ENCODE data around the gene NELL1.

Gene NELL1

DNA sequence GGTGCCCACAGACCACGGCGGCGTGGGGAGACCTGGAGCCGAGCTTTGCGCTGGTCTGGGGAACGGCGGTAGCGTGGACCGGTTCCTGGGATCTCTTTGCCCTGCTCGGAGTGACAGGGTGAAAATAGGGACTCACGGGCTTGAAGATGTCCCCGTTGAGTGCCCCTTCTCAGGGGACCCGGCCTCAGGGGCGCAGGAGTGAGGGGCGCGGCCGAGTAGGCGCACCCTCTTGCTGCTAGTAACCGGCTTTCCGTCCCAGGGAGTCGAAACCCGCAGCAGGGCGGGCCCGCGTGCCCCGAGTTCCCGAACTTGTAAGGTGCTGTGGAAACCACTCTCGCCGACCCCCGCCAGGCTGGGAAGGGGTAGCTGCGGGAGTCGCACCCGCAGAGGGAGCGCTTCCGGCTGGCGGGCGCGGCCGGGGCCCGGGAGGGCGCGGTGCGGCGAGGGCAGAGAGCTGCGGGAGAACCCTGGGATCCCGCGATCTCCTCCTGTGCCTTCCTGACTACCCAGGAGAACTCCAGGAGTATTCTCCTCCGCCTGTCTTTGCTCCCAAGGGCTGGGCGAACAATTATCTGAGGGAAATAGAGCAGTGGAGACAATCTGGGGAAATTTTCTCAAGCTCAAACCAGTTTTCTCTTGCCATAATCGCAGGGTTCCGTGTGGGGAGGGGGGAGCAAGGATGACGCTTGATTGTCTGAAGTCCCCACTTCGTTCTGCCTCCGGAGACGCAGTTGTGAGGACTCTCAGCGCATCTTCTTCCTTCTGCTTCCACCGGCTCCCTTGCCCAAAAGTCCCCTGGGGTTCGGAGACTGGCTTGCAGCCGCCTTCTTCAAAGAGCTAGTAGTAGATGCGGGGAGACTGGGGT is 666 bp downstream of the NELL1 start:
- DNase-seq, result no peak

DNA sequence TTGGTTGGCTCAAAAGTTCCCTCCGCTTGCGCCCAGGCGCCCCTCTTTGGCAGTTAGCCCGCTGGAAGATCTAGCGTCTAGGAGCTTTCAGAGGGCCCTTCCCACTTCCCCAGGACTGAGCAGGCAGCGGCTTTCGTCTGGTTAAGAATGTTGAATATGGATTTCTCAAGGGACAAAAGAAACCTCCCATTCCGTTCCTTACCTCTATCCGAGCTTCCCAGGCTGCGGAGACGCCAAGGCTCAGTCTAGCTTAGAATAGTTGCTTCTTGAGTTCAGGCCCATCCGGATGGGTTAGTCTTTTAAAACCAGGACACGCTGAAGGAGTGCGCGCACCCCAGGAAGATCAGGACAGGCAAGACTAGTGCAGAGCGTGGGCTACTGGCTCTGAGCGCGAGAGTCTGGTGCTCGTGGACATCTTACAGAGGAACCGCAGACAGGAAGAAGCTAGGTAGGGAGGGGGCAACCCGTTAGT is 1.6 kb downstream of the NELL1 start:
- DNase-seq, result no peak

DNA sequence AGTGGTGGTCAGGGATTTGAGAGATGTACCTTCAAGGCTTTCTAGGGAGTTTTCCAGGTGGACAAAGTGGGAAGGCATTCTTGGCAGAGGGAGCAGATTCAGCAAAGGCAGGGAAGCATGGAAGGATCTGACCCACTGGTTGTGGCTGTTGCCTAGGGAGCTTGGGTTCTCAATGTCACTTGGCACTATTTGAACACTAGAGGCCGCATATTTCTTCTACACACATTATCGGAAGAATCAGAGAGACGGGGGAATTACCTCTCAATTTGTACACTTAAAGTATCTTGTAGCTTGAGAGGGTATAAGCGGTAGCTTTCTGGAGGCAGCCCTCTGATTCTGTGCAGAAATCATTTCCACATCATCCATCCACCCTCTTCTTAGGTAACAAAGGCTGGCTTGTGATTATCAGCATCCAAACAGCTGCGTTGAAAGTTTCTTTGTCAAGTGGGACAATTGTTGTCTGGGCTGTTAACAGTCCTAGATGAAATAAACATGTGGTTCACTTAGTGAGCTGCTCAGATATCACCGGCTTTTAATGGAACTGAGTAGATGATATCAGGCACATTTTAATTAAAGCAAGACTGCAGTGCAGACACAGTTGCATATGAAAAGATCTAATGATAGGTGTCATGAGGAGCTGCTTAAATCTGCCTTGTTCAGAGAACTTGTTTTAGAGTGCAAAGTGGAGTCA is 2.6 kb downstream of the NELL1 start:
- DNase-seq, result no peak

DNA sequence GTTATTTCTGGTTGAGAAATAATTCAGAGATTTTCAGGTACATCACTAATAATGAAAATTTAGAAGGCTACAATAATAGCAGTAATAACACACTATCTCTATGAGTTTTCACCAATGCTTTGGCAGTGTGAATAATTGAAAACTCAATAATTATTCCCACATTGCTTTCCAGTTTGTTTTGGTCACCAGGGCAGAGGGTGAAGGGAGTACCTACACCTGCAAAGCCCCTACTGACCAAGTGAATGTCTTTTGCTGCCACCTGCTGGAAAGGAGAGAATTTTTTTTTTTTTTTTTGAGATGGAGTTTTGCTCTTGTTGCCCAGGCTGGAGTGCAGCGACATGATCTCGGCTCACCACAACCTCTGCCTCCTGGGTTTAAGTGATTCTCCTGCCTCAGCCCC is 3.2 kb downstream of the NELL1 start:
- DNase-seq, result no peak

DNA sequence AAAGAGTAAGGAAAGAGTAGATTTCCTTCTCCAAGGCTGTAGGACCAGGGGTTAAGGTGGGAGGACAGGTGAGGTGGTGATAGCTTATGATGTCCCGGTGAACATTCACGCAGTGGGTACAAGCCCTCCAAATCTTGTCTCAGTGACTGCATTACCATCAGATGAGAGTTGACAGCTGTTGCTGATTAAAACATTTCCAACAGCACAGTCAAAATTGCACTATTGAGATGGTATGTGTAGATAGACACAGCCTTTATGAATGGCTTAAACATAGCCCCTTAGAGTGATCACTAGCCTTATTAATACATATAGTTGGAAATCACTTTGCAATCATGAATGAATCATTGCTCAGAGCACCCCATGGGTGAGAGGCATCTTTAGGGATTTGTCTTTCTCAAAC is 7.3 kb downstream of the NELL1 start:
- DNase-seq, result no peak

DNA sequence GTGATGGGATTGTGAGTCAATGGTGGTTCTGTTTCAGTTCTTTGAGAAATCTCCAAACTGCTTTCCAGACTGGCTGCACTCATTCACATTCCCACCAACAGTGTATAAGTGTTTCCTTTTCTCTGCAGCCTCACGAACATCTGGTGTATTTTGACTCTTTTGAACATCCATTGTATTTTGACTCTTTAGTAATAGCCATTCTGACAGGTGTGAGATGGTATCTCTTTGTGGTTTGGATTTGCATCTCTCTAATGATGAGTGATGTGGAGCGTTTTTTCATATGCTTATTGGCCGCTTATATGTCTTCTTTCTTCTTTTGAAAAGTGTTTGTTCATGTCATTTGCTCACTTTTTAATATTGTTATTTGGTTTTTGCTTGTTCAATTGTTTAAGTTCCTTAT is 19.4 kb downstream of the NELL1 start:
- no peak for DNase-seq

DNA sequence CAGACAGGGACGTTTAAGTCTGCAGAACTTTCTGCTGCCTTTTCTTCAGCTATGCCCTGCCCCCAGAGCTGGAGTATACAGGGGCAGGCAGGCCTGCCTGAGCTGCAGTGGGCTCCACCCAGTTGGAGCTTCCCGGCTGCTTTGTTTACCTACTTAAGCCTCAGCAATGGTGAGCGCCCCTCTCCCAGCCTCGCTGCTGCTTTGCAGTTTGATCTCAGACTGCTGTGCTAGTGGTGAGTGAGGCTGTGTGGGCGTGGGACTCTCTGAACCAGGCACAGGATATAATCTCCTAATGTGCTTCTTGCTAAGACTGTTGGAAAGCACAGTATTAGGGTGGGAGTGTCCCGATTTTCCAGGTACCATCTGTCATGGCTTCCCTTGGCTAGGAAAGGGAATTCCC is 38.5 kb downstream of the NELL1 start:
- DNase-seq, result no peak

DNA sequence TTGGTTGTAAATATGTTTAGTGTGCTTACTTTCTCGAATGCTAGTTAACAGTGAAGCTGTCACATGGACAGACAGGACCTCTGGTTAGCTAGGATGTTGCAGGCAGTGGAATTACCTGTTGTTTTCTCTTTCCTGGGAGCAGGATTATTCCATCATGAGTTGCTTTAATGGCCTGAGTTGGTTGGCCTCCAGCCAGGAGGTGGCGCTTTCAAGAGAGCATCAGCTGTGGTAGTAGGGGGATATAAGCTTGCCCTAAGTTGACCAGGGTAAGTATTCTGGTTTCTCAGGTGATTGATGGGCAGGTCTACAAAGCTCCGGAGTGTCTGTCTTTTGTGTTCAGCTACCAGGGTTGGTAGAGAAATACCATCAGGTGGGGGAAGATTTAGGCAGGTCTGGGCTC is 43.5 kb downstream of the NELL1 start:
- no peak for DNase-seq

DNA sequence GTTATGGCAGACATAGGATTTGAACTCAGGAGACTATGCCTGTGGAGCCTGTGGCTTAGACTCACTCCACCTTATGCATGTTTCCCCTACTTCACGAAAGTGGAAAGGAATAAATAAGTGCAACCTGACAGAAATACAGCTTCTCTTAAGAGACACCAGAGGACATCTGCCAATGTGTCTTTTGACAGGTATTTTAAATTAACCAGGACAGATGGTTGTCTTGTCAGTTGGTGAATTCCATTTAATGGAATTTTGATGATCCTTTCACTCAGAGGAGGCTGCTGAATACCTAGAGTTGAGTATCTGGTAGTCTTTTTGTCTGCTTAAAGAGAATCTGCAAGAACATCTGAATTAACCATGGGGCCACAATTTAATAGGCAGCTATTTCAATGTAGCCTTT is 46.1 kb downstream of the NELL1 start:
- no peak for DNase-seq

DNA sequence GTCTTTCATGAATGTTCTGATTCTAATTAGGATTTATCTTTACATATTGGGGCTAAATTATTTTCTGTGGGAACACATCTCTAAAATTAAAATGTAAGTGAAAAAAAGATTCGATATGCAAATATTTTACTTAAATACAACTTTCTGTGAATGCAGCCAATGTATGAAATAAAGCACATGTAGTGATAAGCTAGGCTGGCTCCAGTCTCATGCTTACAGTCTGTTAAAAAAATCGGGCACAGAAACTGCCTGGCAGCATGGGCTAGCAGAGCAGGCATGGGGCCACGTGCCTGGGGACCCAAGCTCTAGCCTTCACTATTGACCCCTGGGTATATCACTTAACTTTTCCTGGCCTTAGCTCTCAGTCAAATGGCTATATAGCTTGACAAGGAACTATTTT is 46.5 kb downstream of the NELL1 start:
- no peak for DNase-seq

DNA sequence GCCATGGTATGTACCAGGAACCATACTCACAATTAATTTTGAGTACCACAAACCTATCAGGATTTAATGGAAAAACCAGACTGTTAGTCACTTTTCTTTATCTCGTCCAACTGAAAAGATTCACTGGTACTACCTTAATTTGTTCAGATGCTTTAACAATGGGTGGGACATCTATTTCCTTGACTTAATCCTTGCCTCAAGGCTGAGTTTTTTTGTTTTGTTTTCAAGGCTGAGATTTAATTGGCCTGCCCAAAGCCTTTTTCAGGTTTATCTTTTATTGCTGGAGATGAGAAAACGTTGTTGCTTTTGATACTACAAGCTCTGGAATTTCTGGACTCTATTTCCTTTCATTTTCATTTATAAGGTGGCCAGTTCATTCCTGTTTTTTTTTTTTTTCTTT is 50.4 kb downstream of the NELL1 start:
- no peak for DNase-seq

DNA sequence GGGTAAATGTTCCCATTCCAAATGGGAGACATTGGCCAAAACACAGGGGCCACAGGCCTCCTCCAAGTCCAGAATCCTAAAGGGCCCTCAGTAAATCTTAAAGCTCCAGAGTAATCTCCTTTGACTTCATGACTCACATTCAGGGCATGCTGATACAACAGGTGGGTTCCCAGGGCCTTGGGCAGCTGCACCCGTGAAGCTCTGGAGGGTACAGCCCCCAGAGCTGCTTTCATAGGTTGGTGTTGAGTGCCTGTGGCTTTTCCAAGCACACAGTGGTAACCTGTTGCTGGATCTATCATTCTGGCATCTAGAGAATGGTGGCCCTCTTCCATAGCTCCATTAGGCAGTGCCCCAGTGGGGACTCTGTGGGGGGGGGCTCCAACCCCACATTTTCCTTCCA is 54.0 kb downstream of the NELL1 start:
- DNase-seq, result no peak

DNA sequence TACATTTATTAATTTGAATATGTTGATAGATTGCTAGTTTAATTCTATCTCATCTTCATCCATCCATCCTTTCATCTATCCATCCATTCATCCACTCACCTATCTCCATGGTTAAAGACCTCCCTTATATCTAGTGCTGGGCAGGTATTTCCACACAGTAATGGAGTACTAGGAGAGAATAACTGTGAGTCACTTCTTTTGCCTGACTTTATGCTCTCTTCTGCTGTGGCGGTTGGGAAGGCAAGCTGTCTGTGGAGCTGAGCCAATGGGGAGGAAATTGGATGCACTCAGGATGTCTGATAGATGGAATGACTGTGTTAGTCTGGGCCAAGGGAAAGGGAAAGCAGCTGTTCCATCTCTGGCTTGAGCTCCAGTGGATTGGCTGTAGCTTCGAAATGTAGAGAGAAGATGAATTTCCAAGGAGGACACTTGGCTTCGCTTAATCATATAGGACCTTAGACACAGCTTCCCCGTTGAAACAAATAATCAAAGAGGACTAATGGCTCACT is 60.3 kb downstream of the NELL1 start:
- no peak for DNase-seq

DNA sequence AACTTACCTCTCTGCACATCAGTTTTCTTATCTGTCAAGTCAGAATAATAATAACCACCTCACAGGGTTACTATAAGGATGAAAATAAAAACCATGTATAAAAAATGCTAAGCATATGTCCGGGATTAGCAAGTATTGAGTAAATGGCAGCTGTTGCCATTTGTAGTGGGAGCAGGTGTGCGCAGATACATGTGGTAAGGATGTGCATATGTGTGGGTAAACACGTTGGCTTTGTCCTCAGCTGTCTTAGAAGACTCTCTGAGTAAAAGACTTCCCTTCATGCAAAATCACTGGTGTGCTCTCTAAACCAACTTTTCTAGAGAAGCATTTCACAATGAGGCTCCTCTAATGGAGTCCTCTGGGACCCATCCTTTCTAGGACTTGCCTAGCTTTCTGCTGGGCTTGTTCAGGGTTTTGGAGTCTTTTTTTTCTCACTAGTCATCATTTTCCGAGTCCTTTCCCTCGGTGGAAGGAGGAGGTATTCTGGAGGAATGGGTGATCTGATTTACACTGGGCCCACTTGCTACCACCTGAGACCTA is 62.4 kb downstream of the NELL1 start:
- DNase-seq, result no peak

DNA sequence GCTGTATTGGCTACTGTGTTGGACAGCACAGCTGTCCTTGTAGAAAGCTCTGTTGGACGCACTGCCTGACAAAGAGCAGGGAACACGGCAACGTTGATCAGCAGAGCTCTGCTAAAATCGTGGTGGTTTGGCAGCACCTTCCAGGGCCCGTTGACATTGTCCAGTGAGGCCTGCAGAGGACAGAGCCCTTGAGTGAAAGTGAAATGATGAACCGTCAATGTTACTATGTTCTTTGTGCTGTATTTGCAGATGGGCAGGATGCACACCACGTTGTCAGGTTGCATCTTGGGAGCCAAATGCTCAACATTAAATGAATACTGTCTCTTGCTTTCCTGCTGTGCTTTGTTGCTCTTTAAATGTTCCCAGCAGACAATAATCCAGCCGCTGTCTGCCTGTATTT is 69.7 kb downstream of the NELL1 start:
- no peak for DNase-seq

DNA sequence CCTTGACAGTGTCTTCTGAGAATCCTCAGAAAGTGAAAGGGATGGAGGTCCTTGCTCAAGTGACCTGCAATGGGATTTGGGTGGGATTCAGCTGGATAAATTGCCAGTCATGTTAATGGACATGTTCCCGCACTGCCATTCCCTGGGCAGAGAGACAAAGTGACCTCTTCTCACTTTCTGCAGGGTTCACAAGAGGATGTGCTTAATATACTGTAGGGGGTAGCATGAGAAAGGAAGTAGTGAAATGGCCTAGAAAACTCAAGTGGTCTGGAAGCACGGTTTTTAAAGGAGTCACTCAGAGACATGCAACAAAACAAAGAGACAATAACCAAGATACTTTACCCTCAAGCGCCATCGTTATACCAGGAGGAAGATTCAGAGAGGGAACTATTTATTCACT is 70.2 kb downstream of the NELL1 start:
- DNase-seq, result no peak

DNA sequence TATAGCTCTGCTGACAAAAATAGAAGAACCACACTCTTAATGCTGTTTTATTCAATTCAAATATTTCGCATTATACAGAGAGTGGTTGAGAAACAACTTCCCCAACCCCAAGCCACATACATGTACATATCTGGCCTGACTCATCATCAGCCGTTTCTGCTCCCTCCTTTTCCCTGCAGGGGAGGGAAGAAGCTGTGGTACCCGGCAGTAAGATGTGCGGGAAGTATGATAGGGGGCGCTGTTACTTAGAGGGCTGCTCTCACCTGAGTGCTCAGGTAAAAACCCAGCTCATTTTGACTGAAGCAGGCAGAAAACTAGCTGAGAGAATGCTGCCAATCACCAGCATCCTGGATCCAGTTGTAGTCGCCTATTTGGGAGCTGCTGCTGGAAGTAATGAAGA is 85.5 kb downstream of the NELL1 start:
- DNase-seq, result no peak

DNA sequence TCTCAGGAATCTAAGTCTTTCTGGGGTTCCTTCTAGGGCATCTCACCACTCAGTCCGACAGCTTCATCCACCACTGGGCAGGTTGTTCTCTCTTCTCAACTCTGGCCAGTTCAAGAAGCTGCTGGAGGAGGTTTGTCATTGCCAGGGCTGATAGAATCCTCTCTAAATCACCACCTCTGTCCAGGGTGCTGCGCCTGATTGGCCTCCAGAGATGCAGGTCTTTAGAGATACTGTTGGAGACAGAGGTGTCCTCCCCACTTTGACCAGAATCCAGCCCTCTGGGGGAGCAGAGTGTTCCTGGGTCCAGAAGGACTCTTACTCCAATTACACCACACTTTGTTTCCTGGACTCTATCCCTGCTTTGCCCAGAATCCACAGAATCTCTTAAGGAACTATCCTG is 90.2 kb downstream of the NELL1 start:
- no peak for DNase-seq

DNA sequence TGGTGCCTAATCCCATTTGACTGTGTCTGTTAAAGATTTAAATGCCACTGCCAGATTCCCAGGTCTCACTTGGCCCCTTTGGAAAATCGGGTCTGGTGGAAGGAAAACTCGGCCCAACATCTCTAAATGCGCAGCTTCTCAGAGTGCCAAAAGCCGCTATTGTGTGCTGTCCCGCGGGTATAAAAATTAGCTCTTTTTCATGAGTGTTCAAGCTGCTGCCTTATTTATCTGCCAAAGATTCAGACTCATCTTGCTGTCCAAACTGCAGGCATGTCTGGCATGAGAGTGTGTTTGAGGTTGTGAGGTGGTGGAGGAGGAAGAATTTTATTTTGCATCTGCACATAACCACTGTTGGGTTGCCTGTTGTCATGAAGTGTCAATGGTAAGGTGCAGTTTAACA is 91.4 kb downstream of the NELL1 start:
- DNase-seq, result no peak

DNA sequence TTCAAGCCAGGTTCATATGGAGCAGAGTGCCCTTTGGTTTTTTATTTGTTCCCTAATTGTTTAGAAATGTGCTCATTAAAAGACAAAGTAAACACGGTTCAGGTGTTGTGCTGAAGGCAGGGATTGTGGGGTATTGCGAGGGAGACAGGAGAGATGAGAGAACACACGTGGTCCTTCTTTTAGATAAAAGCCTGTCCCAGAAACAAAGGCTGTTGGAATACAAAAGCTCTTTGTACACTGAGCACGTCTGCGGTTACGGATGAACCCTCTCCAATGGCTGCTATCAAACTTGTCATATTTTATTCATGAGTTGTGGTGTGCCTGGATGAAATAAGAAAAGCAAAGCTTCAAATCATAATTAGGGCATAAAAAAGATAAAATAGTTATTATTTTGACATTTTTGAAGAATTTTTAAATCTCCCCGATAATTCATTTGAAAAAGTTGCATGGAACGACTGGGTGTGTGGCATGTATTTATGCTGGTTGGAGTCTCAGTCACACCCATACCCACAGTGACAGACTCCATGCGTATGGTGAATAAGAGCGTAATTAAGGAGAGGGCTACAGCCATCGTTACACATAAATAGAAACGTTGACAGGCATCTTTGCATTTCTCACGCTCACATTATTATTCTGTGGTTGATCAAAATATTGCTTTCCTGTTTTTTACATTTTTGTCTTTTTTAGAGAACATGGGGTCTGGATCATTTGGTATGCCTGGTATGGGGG is 92.9 kb downstream of the NELL1 start:
- DNase-seq, result no peak

DNA sequence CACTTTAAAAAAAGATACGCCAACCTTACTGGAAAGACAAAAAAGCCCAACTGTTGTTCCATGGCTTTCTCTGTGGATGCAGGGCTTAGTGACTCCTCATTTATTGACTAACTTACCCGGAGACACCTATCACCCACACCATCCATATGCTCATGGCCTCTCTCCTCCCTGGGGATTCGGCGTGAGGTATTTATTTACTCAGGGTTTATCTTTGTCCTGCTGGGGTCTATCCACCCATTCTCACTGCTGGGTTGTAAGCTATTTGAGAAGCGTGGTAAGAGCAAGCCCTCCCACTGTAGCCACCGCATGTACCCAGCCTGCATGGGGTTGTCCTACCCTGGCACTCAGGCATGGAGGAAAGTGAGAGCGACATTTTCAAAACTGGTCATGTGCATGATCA is 93.6 kb downstream of the NELL1 start:
- no peak for DNase-seq

DNA sequence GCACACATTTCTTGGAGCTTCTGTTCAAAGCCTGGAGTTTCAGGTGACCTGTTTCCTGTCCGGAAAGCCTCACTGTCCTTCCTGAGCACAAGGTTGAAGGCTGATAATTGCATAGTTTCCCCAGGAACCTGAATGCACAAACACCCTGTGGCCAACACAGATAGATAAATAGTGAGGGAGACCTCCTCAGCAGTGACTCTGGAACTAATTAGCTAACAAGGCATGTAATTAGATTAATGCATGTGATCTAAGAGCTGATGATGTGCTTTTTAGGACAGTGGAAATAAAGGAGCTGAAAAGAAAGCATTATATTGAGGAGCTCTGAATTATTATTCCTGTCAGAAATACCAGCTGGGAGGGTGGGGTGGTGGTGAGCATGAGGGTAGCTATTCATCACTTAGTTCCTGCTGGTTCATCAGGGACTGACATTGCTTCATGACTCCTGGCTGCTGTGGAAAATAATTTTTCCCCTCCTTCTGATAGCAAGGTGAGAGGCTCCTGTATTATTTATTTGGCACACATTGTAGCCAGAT is 101.1 kb downstream of the NELL1 start:
- DNase-seq, result no peak

DNA sequence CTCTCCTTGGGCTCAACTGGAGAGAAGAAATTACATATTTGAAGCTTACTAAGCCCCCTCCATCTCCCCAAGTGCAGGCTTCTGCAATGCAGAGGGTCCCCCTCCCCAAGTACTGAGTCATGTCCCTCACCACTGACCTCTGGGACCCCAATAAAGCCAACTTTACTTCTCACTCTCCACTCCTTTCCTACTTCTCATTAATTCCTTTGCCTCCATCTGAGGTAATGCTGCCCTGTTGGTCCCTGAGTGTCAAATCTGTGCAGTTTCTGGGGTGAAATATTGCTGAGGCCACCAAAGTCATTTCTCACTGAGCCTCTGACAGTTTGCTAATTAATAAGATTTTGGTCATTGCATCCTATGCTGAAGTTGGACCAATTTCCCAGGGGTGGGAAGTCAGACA is 101.6 kb downstream of the NELL1 start:
- DNase-seq, result no peak

Measured in activated CD4-positive, alpha-beta T cell treated with anti-CD3 and anti-CD28 coated beads for 4 hours (primary cell).